ENCODE data around the gene SFTPD.
"Not testable (repeated sequence)": the region's sequence is repeated elsewhere in the genome, so short reads cannot be mapped to it uniquely, and the experiment has no call there.

DNA sequence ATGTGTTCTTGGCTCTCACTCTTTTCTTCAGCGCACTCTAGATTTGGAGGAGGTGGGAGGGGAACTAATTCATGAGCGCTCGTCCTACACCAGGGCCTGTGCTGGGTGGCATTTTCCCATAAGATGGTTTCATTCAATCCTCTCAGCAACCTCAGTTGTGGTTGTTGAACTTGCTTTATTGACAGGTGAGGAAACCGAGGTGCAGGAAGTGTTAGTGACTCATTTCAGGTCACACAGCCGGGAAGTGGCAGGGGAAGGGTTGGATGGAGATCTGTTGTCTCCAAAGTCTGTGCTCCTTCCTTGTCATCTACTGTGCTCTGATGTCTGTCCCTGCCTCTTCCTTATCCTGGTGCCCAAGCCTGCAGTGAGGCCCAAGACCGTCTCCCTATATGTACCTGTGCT, 26.9 kb downstream of the SFTPD start:
- TF ChIP-seq, protein P1, sequence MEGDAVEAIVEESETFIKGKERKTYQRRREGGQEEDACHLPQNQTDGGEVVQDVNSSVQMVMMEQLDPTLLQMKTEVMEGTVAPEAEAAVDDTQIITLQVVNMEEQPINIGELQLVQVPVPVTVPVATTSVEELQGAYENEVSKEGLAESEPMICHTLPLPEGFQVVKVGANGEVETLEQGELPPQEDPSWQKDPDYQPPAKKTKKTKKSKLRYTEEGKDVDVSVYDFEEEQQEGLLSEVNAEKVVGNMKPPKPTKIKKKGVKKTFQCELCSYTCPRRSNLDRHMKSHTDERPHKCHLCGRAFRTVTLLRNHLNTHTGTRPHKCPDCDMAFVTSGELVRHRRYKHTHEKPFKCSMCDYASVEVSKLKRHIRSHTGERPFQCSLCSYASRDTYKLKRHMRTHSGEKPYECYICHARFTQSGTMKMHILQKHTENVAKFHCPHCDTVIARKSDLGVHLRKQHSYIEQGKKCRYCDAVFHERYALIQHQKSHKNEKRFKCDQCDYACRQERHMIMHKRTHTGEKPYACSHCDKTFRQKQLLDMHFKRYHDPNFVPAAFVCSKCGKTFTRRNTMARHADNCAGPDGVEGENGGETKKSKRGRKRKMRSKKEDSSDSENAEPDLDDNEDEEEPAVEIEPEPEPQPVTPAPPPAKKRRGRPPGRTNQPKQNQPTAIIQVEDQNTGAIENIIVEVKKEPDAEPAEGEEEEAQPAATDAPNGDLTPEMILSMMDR (IDR thresholded peaks at IDR 0.05) = not testable (repeated sequence)
- not testable (repeated sequence) for TF ChIP-seq POLR2A (IDR thresholded peaks at IDR 0.05)
